Measurements from ENCODE around the gene MPG. TPM values are rescaled to one million over a fixed set of nuclear protein-coding genes. Genes with fewer than 3 reads are reported as not detected.

The MPG gene
- total RNA-seq, 1 experiment from 2014 or later, result 41.1 TPM

GRCh38 chr16:67183-67791 lies 10.7 kb upstream of the MPG start:
- H3K4me3 ChIP-seq (ENCODE audit: low read depth, low read length), result no peak overlapping the region
- POLR2A ChIA-PET, result no interaction called here
- TF ChIP-seq, protein P1, sequence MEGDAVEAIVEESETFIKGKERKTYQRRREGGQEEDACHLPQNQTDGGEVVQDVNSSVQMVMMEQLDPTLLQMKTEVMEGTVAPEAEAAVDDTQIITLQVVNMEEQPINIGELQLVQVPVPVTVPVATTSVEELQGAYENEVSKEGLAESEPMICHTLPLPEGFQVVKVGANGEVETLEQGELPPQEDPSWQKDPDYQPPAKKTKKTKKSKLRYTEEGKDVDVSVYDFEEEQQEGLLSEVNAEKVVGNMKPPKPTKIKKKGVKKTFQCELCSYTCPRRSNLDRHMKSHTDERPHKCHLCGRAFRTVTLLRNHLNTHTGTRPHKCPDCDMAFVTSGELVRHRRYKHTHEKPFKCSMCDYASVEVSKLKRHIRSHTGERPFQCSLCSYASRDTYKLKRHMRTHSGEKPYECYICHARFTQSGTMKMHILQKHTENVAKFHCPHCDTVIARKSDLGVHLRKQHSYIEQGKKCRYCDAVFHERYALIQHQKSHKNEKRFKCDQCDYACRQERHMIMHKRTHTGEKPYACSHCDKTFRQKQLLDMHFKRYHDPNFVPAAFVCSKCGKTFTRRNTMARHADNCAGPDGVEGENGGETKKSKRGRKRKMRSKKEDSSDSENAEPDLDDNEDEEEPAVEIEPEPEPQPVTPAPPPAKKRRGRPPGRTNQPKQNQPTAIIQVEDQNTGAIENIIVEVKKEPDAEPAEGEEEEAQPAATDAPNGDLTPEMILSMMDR (IDR thresholded peaks at IDR 0.05; ENCODE audit: insufficient read depth in 1 of 2, low read depth in 1 of 2, low read length in 1 of 2, severe bottlenecking in 1 of 2, unreplicated experiment in 1 of 2), result no peak
- Mint-ChIP-seq H3K27me3 (ENCODE audit: insufficient read depth, unreplicated experiment) (no peaks in the 10 kb centered on the region), H3K4me3 (ENCODE audit: unreplicated experiment) (no peak overlapping the region), H3K36me3 (ENCODE audit: insufficient read depth, unreplicated experiment) (peaks cover 12% of the 10 kb centered on the region), H3K27ac (ENCODE audit: unreplicated experiment) (no peak overlapping the region), H3K9me3 (ENCODE audit: unreplicated experiment) (no peaks in the 10 kb centered on the region), H3K4me1 (ENCODE audit: low read depth, unreplicated experiment) (no peaks in the 10 kb centered on the region)
- H3K4me1 ChIP-seq, result peaks cover 13% of the 10 kb centered on the region
- no peaks in the 10 kb centered on the region for H3K27me3 ChIP-seq (replicated peaks; ENCODE audit: control insufficient read depth, insufficient read depth, low read length)
- CTCF ChIA-PET, result interaction anchor here (3.1 kb wide), 1 partner anchor 30 kb away, joined by 37 read pairs; no protein-coding TSS in a partner anchor
- intact Hi-C loops (cut with micrococcal nuclease; ENCODE audit: unreplicated experiment), result no loop called here
- H3K36me3 ChIP-seq (ENCODE audit: control insufficient read depth, insufficient read depth, low read length), result no peaks in the 10 kb centered on the region; the same call in 1 of the 2 replicates
- no peaks in the 10 kb centered on the region for H3K9me3 ChIP-seq
- no TSS peak for BruUV-seq (replicated peaks)
- no peak for DNase-seq

DNA sequence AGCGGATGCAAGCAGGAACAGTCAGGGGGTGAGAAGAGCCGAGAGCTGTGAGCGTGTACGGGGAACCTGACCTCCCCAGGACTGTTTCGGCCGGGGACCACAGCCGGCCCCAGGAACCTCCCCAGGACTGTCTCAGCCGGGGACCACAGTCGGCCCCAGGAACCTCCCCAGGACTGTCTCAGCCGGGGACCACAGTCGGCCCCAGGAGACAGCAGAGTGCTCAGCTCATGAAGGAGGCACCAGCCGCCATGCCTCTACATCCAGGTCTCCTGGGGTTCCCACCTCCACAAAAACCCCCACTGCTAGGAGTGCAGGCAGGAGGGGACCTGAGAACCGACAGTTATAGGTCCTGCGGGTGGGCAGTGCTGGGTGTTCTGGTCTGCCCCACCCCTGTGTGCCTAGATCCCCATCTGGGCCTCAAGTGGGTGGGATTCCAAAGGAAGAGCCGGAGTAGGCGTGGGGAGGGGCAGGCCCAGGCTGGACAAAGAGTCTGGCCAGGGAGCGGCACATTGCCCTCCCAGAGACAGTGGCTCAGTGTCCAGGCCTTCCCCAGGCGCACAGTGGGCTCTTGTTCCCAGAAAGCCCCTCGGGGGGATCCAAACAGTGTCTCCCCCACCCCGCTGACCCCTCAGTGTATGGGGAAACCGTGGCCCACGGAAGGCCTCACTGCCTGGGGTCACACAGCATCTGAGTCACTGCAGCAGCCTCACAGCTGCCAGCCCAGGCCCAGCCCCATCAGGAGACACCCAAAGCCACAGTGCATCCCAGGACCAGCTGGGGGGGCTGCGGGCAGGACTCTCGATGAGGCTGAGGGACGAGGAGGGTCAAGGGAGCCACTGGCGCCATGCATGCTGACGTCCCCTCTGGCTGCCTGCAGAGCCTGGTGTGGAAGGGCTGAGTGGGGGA lies 9.9 kb upstream of the MPG start:
- Histone ChIP-seq H3K4me3 (ENCODE audit: low read depth, low read length) (no peak overlapping the region), H3K27me3 (replicated peaks; ENCODE audit: control insufficient read depth, insufficient read depth, low read length) (no peaks in the 10 kb centered on the region), H3K9me3 (no peaks in the 10 kb centered on the region), H3K4me1 (peaks cover 19% of the 10 kb centered on the region), H3K36me3 (ENCODE audit: control insufficient read depth, insufficient read depth, low read length) (no peaks in the 10 kb centered on the region; the same call in 1 of the 2 replicates)
- H3K4me1 Mint-ChIP-seq (ENCODE audit: low read depth, unreplicated experiment), result peaks cover 5% of the 10 kb centered on the region
- H3K4me3 Mint-ChIP-seq (ENCODE audit: unreplicated experiment), result no peak overlapping the region
- BruUV-seq (replicated peaks), result no TSS peak
- CTCF ChIA-PET, result interaction anchor here (3.1 kb wide), 1 partner anchor 29 kb away, joined by 37 read pairs; no protein-coding TSS in a partner anchor
- peaks cover 10% of the 10 kb centered on the region for H3K36me3 Mint-ChIP-seq (ENCODE audit: insufficient read depth, unreplicated experiment)
- H3K9me3 Mint-ChIP-seq (ENCODE audit: unreplicated experiment), result no peaks in the 10 kb centered on the region
- H3K27me3 Mint-ChIP-seq (ENCODE audit: insufficient read depth, unreplicated experiment), result no peaks in the 10 kb centered on the region
- DNase-seq, result no peak
- TF ChIP-seq, protein P1 (IDR thresholded peaks at IDR 0.05; ENCODE audit: insufficient read depth in 1 of 2, low read depth in 1 of 2, low read length in 1 of 2, severe bottlenecking in 1 of 2, unreplicated experiment in 1 of 2), result no peak
- POLR2A ChIA-PET, result no interaction called here
- no peak overlapping the region for H3K27ac Mint-ChIP-seq (ENCODE audit: unreplicated experiment)
- intact Hi-C loops (cut with micrococcal nuclease; ENCODE audit: unreplicated experiment), result no loop called here

- Histone ChIP-seq H3K36me3 (ENCODE audit: control insufficient read depth, insufficient read depth, low read length) (no peaks in the 10 kb centered on the region; the same call in 1 of the 2 replicates), H3K27me3 (replicated peaks; ENCODE audit: control insufficient read depth, insufficient read depth, low read length) (no peaks in the 10 kb centered on the region), H3K9me3 (no peaks in the 10 kb centered on the region), H3K4me1 (peaks cover 22% of the 10 kb centered on the region), H3K4me3 (ENCODE audit: low read depth, low read length) (no peak overlapping the region)
- peaks cover 7% of the 10 kb centered on the region for H3K4me1 Mint-ChIP-seq (ENCODE audit: low read depth, unreplicated experiment)
- ChIA-PET POLR2A (no interaction called here), CTCF (no interaction called here)
- no peak overlapping the region for H3K27ac Mint-ChIP-seq (ENCODE audit: unreplicated experiment)
- no peak for DNase-seq
- no peaks in the 10 kb centered on the region for H3K9me3 Mint-ChIP-seq (ENCODE audit: unreplicated experiment)
- H3K4me3 Mint-ChIP-seq (ENCODE audit: unreplicated experiment), result no peak overlapping the region
- no peaks in the 10 kb centered on the region for H3K27me3 Mint-ChIP-seq (ENCODE audit: insufficient read depth, unreplicated experiment)
- peaks cover 7% of the 10 kb centered on the region for H3K36me3 Mint-ChIP-seq (ENCODE audit: insufficient read depth, unreplicated experiment)
- intact Hi-C loops (cut with micrococcal nuclease; ENCODE audit: unreplicated experiment), result no loop called here
- BruUV-seq (replicated peaks), result no TSS peak
- TF ChIP-seq, protein P1 (IDR thresholded peaks at IDR 0.05; ENCODE audit: insufficient read depth in 1 of 2, low read depth in 1 of 2, low read length in 1 of 2, severe bottlenecking in 1 of 2, unreplicated experiment in 1 of 2), result no peak
Observed at GRCh38 chr16:69181-69580, 8.8 kb upstream of the MPG start.
